Uterus (tissue), 2 donors: ENCODE results near the gene CHD9NB.

Experiments
- CTCF ChIP-seq, 4 experiments: fragments of 200-600 bp in 2 of 4; fragments of 450-650 bp in 2 of 4; sonication (generic) in 2 of 4; IDR thresholded peaks; one replicate each; pipeline ENCODE4 v1.5.1; 2016 to 2019; ENCODE audit warnings: antibody characterized with exemption in 4 of 4, mild to moderate bottlenecking in 2 of 4, moderate library complexity in 1 of 4
- POLR2A ChIP-seq, 2 donors: fragments of 450-650 bp; IDR thresholded peaks; one replicate each; pipeline ENCODE4 v1.6.1; 2016; ENCODE audit warnings: antibody characterized with exemption in 2 of 2, mild to moderate bottlenecking in 1 of 2, moderate library complexity in 1 of 2

DNA sequence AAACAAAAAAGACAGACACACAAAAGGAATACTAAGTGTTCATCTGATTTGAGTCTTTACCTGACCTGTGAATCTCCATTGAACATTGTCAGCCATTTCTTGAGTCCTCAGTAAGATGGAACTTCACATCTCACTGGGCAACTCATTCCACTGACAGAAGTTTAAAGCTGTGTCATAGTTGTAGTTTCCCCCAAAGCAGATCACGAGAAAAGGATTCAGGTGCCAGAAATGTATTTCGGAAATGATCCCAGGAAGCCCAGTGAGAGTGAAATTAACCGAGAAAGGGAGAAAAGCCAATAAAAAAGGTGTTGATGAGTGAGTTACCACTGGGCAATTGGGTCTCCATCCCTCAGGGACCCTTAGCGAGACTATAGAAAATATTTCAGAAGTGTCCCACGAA is 8.6 kb upstream of the CHD9NB start:
- TF ChIP-seq CTCF (IDR thresholded peaks at IDR 0.05) = no peak
- TF ChIP-seq POLR2A (IDR thresholded peaks at IDR 0.05) = no peak
